Esophagus muscularis mucosa (tissue), 3 donors: ENCODE data around the gene IL17F.

Source experiments
- CTCF ChIP-seq, 3 experiments: fragments of 200-600 bp in 2 of 3; fragments of 450-650 bp in 1 of 3; sonication (generic) in 2 of 3; IDR thresholded peaks; one replicate each; pipeline ENCODE4 v1.5.1; 2017 to 2019; ENCODE audit warnings: antibody characterized with exemption in 3 of 3, mild to moderate bottlenecking in 2 of 3, moderate library complexity in 1 of 3
- POLR2A ChIP-seq: fragments of 450-650 bp; IDR thresholded peaks from one replicate; pipeline ENCODE4 v1.6.1; 2017; ENCODE audit warnings: antibody characterized with exemption, moderate library complexity, mild to moderate bottlenecking, low read depth
- POLR2AphosphoS5 ChIP-seq, 2 donors: sonication (generic); formaldehyde crosslinking; IDR thresholded peaks; one replicate each; pipeline ENCODE4 v1.6.1; 2017; ENCODE audit warnings: antibody characterized with exemption in 2 of 2

- TF ChIP-seq POLR2A: no peak
- no peak for TF ChIP-seq CTCF (IDR thresholded peaks at IDR 0.05)
- no peak for TF ChIP-seq POLR2AphosphoS5 (IDR thresholded peaks at IDR 0.05)
Measured at GRCh38 chr6:52233005-52233404, 11.3 kb downstream of the IL17F start.
